Suprapubic skin (tissue), 4 donors: ENCODE data around the gene NLRC3. TPM values are rescaled to one million over a fixed set of nuclear protein-coding genes. Genes with fewer than 3 reads are reported as not detected.

Experiments
- DNase-seq, 2 donors: peaks; one replicate each; pipeline ENCODE4 v3.0.0-alpha.2; 2019; ENCODE audit warnings: low spot score in 2 of 2
- H3K27ac ChIP-seq: fragments of 200-600 bp; sonication (generic); one replicate; pipeline ENCODE4 v1.5.1; 2019
- H3K27me3 ChIP-seq: fragments of 200-600 bp; sonication (generic); one replicate; pipeline ENCODE4 v1.5.1; 2019
- H3K36me3 ChIP-seq: fragments of 200-600 bp; sonication (generic); one replicate; pipeline ENCODE4 v1.5.1; 2019
- H3K4me1 ChIP-seq: fragments of 200-600 bp; sonication (generic); one replicate; pipeline ENCODE4 v1.5.1; 2019
- H3K4me3 ChIP-seq: fragments of 200-600 bp; sonication (generic); one replicate; pipeline ENCODE4 v1.5.1; 2019; ENCODE audit warnings: mild to moderate bottlenecking
- H3K9me3 ChIP-seq: fragments of 200-600 bp; sonication (generic); one replicate; pipeline ENCODE4 v1.5.1; 2019
- EP300 ChIP-seq: sonication (generic); formaldehyde crosslinking; IDR thresholded peaks from one replicate; pipeline ENCODE4 v1.6.1; 2017; ENCODE audit warnings: antibody characterized with exemption
- POLR2A ChIP-seq, 2 donors: fragments of 450-650 bp; IDR thresholded peaks; one replicate each; pipeline ENCODE4 v1.6.1; 2017; ENCODE audit warnings: antibody characterized with exemption in 2 of 2, mild to moderate bottlenecking in 2 of 2, moderate library complexity in 2 of 2
- POLR2AphosphoS5 ChIP-seq, 3 donors: sonication (generic); formaldehyde crosslinking; IDR thresholded peaks; one replicate each; pipeline ENCODE4 v1.6.1; 2017; ENCODE audit warnings: antibody characterized with exemption in 3 of 3
- WGBS: methylation state at CpG from one replicate; pipeline ENCODE4 v1.1.5; 2018; 5-methylcytosine and 5-hydroxymethylcytosine counted together
- total RNA-seq, 4 donors: library from RNA; depleted of rRNA; stranded (reverse); fragments of >200 nt; gene quantifications; one replicate each; pipeline ENCODE4 v1.1.0, GENCODE V29; 2016
- TF ChIP-seq, protein P1 (sequence below), 2 donors: fragments of 200-600 bp in 1 of 2; fragments of 450-650 bp in 1 of 2; sonication (generic) in 1 of 2; IDR thresholded peaks; one replicate each; pipeline ENCODE4 v1.5.1; 2016 to 2019; ENCODE audit warnings: antibody characterized with exemption in 2 of 2, mild to moderate bottlenecking in 1 of 2, moderate library complexity in 1 of 2

The NLRC3 gene
- total RNA-seq, 4 donors from 2014 or later: 0.16 to 1.2 (median 0.39) TPM

DNA sequence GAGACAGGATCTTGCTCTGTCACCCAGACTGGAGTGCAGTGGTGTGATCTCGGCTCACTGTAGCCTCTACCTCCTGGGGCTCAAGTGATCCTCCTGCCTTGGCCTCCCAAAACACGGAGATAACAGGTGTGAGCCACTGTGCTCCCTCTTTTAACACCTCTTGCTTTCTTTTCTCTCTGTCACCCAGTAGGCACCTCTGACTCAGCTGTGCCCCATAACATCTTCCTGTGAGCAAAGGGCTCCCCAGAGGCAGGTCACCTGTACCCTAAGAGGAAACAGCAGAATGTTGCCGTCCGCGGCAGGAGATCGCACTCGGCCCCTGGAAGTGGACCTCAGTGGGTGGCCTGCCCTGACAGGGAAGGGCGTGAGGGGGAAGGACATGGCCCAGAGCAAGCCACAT lies 918 bp upstream of the NLRC3 start:
- 84% methylated on average over 8 of the region's 8 CpGs for WGBS
- no peak for TF ChIP-seq POLR2AphosphoS5 (IDR thresholded peaks at IDR 0.05)
- no peak for TF ChIP-seq POLR2A (IDR thresholded peaks at IDR 0.05)
- TF ChIP-seq EP300: no peak
- TF ChIP-seq, protein P1, sequence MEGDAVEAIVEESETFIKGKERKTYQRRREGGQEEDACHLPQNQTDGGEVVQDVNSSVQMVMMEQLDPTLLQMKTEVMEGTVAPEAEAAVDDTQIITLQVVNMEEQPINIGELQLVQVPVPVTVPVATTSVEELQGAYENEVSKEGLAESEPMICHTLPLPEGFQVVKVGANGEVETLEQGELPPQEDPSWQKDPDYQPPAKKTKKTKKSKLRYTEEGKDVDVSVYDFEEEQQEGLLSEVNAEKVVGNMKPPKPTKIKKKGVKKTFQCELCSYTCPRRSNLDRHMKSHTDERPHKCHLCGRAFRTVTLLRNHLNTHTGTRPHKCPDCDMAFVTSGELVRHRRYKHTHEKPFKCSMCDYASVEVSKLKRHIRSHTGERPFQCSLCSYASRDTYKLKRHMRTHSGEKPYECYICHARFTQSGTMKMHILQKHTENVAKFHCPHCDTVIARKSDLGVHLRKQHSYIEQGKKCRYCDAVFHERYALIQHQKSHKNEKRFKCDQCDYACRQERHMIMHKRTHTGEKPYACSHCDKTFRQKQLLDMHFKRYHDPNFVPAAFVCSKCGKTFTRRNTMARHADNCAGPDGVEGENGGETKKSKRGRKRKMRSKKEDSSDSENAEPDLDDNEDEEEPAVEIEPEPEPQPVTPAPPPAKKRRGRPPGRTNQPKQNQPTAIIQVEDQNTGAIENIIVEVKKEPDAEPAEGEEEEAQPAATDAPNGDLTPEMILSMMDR (IDR thresholded peaks at IDR 0.05): no peak
- H3K9me3 ChIP-seq: no peaks in the 10 kb centered on the region
- H3K4me1 ChIP-seq: peaks cover 12% of the 10 kb centered on the region
- H3K27ac ChIP-seq: no peak overlapping the region
- peaks cover 5% of the 10 kb centered on the region for H3K27me3 ChIP-seq
- H3K4me3 ChIP-seq: no peak overlapping the region
- DNase-seq: no peak
- peaks cover 11% of the 10 kb centered on the region for H3K36me3 ChIP-seq

DNA sequence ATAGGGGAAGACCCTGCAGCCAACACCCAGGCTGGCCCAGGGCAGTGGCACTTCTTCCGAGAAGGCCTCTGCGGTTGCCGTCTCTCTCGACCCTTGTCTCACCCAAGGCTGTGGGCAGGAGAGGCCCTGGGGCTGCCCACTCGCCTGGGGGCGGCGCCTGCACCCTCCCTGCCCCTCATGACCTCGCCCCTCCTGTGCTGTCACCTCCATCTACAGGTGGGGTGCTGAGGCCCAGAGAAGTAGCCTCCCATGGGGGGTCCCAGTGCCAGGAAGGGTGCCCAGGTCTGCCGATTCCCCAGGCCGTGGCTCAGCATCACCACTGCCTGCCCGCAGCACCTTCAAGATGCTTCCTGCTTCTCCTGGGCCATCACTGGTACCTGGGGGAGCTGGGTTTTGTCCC lies 992 bp downstream of the NLRC3 start:
- DNase-seq: no peak
- Histone ChIP-seq H3K9me3 (no peaks in the 10 kb centered on the region), H3K4me3 (peak overlapping the region; percentile 30), H3K27me3 (peaks cover 5% of the 10 kb centered on the region), H3K27ac (no peak overlapping the region), H3K36me3 (no peaks in the 10 kb centered on the region), H3K4me1 (peaks cover 12% of the 10 kb centered on the region)
- TF ChIP-seq POLR2A (IDR thresholded peaks at IDR 0.05) (no peak), POLR2AphosphoS5 (IDR thresholded peaks at IDR 0.05) (no peak), EP300 (no peak)
- TF ChIP-seq, protein P1 (IDR thresholded peaks at IDR 0.05): no peak
- 90% methylated on average over 2 of the region's 11 CpGs for WGBS

DNA sequence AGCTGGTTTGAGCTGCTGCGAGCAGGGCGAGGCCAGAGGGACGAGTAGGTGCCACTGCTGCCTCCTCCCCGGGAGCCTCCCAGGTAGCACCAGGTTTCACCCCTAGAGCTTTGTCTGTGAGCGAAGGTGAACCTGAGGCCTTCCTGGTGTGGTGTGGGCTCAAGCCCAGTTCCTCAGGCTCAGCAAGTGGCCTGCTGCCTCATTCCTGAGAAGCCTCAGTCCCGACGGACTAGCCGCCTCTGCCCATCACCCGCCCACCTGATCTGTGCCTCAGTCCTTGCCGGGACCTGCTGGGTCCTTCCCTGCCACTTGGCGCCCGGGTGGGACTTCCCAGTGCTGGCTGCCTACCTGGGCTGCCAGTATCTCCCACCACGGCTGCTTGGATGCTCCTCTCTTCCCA lies 1.7 kb downstream of the NLRC3 start:
- H3K4me3 ChIP-seq: no peak overlapping the region
- H3K36me3 ChIP-seq: no peaks in the 10 kb centered on the region
- TF ChIP-seq POLR2A (IDR thresholded peaks at IDR 0.05) (no peak), EP300 (no peak), POLR2AphosphoS5 (IDR thresholded peaks at IDR 0.05) (no peak)
- TF ChIP-seq, protein P1 (IDR thresholded peaks at IDR 0.05): no peak
- H3K4me1 ChIP-seq: peaks cover 8% of the 10 kb centered on the region
- H3K27ac ChIP-seq: no peak overlapping the region
- 87% methylated on average over 13 of the region's 13 CpGs for WGBS
- DNase-seq: no peak
- H3K27me3 ChIP-seq: peaks cover 5% of the 10 kb centered on the region
- H3K9me3 ChIP-seq: peaks cover 3% of the 10 kb centered on the region

DNA sequence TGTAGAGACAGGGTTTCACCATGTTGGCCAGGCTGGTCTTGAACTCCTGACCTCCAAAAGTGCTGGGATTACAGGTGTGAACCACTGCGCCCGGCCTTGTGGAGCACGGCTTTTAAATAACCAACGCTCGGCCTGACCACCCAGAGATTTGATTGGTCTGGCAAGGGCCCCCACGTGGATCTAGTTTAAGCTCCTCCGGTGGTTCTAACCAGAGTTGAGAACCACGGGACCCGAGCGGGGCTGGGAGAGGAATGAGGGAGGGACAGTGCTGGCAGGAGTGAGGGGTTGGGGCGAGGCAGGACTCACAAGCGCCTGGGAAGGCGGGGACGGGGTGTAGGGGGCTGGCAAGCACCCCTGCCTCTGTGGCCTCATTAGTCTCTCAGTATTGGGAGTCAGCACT lies 3.0 kb downstream of the NLRC3 start:
- TF ChIP-seq POLR2AphosphoS5 (IDR thresholded peaks at IDR 0.05) (no peak), POLR2A (IDR thresholded peaks at IDR 0.05) (no peak), EP300 (no peak)
- TF ChIP-seq, protein P1 (IDR thresholded peaks at IDR 0.05): no peak
- no peak overlapping the region for H3K4me3 ChIP-seq
- 91% methylated on average over 14 of the region's 14 CpGs for WGBS

DNA sequence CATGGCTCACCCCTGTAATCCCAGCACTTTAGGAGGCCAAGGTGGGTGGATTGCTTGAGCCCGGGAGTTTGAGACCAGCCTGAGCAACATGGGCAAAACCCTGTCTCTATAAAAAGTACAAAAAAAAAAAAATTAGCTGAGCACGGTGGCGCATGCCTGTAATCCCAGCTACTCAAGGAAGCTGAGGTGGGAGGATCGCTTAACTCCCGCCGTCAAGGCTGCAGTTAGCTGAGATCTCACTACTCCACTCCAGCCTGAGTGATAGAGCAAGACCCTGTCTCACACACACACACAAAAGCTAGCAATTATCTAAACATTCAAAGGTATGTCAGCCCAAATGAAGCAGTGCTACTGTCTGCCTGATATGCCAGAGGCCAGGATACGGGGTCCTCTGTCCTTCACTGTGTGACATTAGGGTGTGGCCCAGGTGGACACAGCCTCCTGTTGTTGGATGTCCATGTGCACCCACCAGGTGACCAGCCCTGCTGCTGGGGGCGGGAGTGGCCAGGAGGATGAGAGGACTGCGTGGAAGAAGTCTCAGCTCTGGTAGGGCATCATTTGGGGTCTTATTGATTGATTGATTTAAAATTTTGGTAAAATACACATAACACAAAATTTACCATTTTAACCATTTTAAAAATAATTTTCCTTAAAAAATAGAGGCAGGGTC lies 3.9 kb downstream of the NLRC3 start:
- TF ChIP-seq, protein P1 (IDR thresholded peaks at IDR 0.05): no peak
- TF ChIP-seq POLR2AphosphoS5 (IDR thresholded peaks at IDR 0.05) (no peak), EP300 (no peak), POLR2A (IDR thresholded peaks at IDR 0.05) (no peak)
- Histone ChIP-seq H3K27me3 (peaks cover 5% of the 10 kb centered on the region), H3K9me3 (peaks cover 9% of the 10 kb centered on the region), H3K4me1 (no peaks in the 10 kb centered on the region), H3K36me3 (no peaks in the 10 kb centered on the region), H3K27ac (no peak overlapping the region), H3K4me3 (no peak overlapping the region)
- DNase-seq: no peak
- WGBS: 77% methylated on average over 9 of the region's 9 CpGs

More for the DNA sequence above, 3.0 kb downstream of the NLRC3 start:
- peaks cover 5% of the 10 kb centered on the region for H3K4me1 ChIP-seq
- H3K9me3 ChIP-seq: peaks cover 9% of the 10 kb centered on the region
- DNase-seq: no peak
- no peak overlapping the region for H3K27ac ChIP-seq
- H3K27me3 ChIP-seq: peaks cover 5% of the 10 kb centered on the region
- no peaks in the 10 kb centered on the region for H3K36me3 ChIP-seq
